Epidermal melanocyte (primary cell): Measurements from ENCODE around the gene BMP10.

Experiments
- DNase-seq: peaks from one replicate; pipeline ENCODE4 v3.0.0; 2011; ENCODE audit warnings: low spot score; ENCODE audit not compliant: insufficient read length

The BMP10 gene

GRCh38 chr2:68822207-68822872 is 48.9 kb downstream of the BMP10 start:
- no peak for DNase-seq

- no peak for DNase-seq
Observed at GRCh38 chr2:68819556-68819955, 51.6 kb downstream of the BMP10 start.

- no peak for DNase-seq
Observed at GRCh38 chr2:68817306-68817705, 53.9 kb downstream of the BMP10 start.
